Measurements from ENCODE around the gene RIPOR3.
"Not testable (repeated sequence)": the region's sequence is repeated elsewhere in the genome, so short reads cannot be mapped to it uniquely, and the experiment has no call there.

RIPOR3 gene

DNA sequence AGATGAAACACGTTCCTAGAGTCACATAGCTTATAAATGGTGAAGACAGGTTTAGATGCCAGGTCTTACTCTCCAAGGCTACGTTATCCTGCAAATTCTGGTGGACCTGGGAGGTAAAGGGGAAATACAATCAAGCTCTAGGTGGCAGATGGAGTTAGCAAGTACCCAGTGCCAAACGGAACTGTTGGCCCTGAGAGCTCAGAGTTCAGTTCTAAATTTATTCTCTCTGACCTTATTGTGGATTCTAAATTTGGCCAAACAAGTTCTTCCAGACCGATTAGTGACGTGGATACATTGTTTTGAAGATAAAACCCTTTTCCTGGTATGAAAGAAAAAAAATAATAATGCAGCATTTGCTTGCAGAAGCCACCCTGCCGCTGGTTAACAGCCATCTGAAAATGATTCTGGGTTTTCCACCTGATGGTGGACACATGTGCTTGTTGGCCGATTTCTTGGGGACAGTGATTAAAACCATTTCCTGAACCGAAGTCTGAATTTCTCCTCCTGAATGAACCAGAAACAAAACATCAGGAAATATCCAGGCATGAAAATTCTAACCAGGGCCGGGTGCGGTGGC is 32.5 kb downstream of the RIPOR3 start:
- no peak for DNase-seq (ENCODE audit: low read depth in 2 of 2)

DNA sequence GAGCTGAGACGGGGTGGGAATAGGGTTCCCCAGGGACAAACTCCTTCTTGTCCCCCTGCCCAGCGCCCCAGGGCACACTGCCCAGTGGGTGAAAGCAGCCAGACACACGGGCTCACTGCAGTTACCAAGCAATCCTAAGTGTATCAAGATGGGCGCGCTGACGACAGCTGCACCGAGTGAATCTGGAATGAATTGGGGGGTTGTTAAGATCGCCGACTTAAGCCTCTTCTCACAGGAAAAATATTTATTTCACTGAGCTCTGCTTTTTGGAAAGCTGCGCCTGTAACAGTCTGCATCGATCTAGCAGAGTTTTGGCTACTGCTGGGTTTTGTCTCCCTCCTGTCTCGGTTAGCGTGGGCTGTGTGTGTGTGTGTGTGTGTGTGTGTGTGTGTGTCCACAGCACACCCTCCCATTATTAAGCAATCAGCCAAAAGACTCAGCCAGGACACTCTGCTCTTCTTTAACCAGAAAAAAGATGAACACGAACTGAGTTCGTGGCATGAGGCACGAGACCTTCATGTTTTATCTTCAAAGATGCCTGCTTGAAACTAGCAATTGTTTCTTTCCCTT is 35.9 kb downstream of the RIPOR3 start:
- no peak for DNase-seq (ENCODE audit: low read depth in 2 of 2)

DNA sequence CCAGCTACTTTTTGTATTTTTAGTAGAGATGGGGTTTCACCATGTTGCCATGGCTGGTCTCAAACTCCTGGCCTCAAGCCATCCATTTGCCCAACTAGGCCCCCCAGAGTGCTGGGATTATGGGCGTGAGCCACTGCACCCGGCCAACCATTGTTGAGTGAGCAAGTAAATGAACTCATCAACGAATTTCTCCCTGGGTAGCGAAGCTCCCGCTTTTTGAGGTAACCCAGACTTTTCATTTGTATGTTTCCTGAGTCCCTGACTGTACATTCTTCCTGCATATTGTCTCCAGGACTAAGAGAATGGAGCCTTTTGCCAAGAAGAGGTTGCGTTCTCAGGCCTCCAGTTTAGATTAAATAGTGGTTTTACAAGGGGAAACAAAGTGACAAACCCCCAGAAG is 36.4 kb downstream of the RIPOR3 start:
- no peak for DNase-seq (ENCODE audit: low read depth in 2 of 2)

DNA sequence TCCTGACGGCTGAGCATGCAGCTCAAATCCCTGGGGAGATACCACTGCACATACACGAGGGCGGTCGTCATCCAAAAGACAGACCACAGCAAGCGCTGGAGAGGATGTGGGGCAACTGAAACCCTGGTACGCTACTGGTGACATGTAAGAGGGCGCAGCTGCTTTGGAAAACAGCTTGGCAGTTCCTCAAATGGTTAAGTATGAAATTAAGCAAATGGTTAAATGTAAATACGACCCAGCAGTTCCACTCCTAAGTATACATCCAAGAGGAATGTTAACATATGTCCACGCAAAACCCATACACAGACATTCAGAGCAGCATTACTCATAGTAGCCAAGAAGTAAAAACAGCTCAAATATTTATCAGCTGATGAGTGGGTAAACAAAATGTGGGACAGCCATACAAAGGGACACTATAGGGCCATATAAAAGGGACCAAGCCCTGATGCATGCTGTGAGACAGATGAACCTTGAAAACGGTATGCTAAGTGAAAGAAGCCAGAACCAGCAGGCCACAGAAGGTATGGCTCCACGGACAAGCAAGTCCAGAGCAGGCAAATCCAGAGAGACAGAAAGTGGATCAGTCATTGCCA is 38.5 kb downstream of the RIPOR3 start:
- DNase-seq (ENCODE audit: low read depth in 2 of 2), result no peak

DNA sequence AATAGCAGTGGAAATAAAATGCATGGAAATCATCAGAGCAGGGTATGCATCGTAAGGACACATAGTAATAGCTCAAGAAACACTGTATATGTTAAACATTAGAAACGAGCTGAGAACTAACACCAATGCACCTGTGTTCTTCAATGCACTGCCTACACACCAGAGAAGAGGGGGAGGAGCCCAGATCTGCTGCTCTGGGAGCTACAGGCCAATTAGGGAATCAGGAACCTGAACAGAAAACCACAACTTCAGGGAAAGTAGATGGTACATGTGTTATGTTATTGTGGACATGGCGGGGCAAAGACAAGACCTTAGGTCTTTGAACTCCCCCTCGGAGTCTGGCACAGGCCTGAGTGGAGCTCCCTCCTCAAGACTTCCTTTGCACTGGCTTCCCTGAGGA is 39.7 kb downstream of the RIPOR3 start:
- DNase-seq (ENCODE audit: low read depth in 2 of 2), result no peak

DNA sequence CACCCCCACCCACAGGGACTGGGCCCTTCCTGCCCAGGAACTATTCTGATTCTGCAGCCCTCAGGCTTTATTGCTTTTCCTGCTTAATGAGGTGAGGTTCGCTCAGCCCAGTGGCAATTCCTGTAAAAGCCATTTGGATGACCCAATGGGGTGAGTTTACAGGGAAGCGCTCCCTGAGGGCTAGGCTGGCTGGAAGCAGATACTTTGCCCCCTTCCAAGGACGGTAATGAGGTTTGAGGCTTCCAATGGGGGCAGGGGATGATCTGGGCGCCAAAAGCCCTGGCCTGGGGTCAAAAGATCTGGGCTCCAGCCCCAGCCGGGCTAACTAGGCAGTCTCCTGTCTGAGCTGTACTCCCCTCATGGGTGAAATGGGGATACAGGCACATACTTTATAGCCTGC is 41.8 kb downstream of the RIPOR3 start:
- DNase-seq (ENCODE audit: low read depth in 2 of 2), result no peak

DNA sequence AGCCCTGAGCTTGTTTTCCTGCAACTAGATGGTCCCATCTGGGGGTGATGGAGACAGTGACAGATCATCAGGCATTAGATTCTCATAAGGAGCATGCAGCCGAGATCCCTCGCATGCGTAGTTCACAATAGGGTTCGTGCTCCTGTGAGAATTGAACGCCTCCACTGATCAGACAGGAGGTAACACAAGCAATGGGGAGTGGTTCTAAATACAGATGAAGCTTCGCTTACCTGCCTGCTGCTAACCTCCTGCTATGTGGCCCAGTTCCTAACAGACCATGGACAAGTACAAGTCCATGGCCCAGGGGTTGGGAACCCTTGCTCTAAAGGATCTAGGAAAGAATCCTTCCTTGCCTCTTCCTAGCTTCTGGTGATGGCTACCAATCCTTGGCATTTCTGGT is 42.7 kb downstream of the RIPOR3 start:
- no peak for DNase-seq (ENCODE audit: low read depth in 2 of 2)

DNA sequence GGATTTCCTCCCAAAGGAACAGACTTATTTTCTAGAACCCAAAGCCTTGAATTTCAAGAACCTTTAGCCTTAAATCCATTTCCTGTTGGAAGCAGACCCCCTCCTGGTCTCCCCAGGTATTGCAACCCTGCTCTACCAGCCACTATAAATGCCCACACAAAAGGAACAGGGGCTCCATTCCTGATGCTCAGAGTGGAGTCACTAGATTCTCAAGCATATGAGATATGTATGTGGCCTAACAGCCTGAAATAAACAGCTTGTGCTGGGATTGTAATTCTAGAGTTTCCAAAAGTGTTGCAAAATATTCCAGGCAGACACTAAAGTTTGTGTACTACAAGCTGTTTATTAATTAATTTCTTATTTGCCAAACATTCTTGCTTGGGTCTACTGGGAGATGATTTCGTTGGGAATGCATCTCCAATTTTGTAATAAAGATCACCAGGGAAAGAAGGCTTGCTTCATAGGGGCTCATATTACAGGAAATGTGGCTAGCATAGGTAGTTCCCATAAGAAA is 44.8 kb downstream of the RIPOR3 start:
- no peak for DNase-seq (ENCODE audit: low read depth in 2 of 2)

DNA sequence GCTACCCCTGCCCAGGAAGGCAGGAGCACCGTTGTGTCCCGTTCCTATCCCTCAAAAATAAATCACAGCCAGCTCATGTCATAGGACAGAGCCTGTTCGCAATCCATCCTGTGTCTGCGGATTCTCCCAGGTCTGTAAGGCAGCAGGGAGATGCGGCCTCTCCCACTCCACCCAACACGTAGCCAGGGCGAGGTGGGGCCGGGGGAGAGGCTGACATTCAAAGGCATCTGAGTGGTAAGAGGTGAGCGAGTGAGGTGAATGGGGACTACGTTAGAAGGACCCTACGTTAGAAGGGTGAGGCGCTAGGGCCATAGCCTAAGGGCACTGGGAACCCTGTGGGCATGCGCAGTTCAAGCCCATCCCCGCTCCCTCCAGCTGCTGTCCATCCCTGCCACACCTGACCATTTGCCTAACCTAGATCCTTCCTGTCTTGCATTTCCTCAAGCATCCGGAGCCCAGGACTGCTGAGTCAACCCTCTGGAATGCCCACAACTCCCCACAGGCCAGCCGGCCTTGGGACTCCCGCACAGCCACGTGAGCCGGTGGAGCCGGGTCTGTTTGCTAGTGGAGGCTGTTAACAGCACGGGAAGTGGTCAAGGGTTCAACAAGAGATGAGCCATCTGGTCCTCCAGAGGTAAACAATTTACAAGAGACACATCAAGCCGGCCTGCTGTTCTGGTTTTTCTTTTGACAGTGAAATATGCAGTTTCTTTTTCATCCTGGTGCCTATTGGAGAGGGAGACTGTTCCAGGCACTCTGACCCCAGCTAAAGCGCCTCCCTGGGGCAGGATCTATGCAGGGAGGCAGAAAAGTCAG is 45.9 kb downstream of the RIPOR3 start:
- DNase-seq (ENCODE audit: low read depth in 2 of 2), result no peak

DNA sequence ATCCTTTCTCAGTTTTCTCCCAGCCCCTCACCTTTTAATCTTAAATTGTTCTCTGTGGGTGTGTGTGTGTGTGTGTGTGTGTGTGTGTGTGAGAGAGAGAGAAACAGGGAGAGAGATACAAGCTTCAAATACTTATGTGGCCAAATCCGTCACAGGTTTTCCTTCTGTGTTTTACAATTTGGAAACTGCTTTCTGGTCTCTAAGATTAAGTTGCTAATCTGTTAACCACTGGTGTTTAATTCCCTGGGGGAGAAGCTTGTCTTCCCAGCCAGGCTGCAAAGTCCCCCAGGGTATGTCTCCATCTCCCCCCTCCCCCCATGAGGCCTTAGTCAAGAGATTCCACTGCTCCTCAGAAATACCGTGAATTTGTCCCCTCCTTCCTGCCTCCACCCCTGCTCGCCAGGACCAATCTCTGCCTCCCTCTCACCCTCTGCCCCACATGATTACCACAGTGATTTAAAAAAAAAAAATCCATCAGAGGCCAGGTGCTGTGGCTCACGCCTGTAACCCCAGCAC is 49.0 kb downstream of the RIPOR3 start:
- DNase-seq (ENCODE audit: low read depth in 2 of 2), result no peak

DNA sequence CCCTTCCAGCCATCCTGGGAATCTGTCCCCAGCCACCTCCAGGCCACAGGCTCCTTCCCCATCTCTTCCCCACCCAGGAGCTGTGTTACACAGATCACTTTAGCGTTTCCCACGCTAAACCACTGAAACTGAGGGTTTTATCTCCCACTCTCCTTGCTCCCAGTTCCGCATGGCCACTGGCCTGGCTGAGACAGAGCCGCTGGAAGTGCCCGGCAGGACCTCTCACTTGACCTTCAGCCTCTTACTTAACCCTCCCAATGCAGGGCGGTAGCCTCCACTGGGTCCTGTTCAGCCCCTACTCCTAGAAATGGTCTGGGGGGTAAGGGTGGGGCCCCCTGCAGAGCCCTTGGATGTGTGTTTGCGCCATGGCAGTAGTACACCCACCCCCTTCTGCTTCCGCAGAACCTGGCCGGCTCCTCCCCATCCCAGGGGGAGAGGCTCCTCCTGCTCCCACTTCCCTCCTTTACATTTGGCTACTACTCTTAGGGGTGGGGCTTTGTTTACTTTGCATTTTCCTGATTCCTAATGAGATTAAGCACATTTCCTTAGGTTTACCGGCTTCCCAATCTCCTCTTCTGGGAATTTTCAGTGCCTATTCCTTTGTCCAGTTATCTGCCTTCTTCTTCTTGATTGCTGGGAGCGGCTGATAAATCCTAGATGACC is 49.6 kb downstream of the RIPOR3 start:
- not testable (repeated sequence) for DNase-seq (ENCODE audit: low read depth in 2 of 2)

DNA sequence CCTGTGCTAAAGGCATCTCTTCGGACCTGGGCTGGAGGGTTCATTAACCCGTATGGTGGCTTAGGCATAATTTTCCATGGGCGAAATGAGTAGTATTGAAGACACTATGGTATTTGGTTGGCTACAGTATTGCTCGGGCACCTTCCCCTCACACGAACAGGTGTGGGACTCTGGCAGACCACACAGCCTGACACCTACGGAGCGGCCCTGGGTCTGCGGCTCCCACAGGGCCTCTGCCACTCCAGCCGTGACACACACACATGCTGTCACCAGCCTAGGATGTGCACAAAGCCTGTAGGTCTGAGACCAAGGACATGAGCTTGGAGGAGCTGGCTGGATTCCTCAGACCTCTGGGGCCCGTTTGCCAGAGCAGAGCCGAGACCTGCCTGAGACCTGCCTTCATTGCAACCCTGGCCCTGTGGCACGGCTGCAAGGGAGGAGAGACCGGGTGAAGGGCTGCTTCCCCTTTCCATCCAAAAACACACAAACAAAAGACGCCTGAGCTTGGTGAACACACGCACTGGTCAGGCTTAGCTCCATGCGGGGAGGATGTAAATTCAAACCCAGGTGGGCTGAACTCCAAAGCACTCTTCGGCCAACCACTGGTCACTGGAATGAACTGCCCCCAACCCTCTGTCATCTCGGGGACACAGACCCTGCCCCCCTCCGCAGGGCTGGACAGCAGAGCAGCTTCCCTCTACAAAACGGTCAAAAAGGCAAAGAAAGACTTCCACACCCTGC is 51.2 kb downstream of the RIPOR3 start:
- not testable (repeated sequence) for DNase-seq (ENCODE audit: low read depth in 2 of 2)

DNA sequence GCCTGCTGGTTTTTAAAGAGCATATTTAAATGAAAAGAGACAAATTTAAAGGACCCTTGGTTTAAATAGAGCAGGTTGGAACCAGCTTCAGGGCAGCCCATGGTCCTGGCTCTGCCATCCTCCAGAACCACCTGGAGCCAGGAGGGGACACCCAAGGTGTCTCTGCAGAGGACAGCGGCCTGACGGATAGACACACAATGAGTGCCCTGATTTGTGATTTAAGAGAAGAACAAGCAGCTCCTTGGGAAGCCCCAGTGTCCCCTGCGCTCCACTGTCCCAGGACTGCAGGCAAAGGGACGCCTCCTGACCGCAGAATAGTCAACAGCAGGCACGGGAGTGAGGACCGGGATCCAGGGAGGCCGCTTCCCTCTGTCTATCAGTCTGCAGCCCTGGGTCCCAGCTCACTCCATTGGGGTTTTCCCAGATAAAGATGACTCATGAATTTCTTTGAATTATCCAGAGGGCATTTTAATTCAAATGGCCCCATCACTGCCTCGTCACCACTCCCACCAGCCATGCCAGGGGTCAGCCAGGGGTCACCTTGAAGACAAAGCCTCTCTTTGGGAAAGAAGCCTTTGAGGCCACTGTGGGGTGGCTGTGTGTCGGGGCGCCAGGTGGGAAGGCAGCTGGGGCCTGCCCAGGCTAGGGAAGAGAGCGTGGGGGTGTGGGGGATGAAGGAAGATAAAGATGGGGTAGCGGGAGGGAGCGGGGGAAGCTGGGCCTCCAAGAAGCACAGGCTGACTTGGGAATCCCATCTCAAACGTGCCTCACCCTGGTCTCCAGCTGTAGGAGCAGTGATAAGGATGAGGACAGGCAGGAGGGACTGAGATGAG is 53.1 kb downstream of the RIPOR3 start:
- DNase-seq (ENCODE audit: low read depth in 2 of 2), result not testable (repeated sequence)

DNA sequence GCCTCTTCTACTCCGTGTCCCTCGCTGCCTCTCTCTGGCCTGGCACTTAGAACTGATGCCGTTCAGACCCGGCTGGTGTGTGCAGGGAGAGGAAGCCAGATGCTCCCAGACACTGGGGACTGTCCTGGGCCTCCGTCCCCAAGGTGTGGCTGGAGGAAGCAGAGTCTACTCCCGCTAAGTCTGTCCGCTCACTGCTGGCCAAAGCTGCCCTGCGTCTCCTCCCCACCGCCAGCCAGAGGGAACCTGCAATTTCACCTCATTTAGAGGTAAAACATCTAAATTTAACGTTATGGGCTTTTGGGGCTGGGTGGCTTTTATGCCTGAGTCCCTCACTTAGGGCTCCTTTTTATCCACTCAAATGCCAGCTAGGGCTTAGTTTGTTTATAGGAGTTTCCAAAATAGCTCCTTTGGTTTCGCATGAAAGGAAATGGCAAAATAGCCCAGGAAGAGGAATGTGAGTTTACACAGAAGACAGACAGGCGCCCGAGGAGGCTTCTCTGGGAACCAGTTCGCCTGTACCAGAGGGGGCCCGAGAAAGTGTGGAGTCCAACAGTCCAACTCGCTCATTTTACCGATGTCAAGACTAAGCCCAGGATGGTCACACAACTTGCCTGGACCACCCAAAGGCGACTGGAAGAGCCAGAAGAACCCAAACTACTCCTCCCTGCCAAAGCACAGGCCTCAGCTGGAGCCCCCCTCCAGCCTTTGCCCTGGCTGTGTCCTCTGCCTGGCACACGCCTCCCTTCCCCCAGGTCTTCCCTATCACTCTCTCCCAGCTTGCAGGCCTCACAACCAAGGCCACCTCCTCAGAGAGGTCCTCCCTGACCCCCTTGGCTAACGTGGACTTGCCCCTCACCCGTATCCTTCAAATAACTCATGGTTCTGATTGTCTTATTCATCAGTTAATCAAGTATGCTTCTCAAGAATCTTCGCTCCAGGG is 54.5 kb downstream of the RIPOR3 start:
- no peak for DNase-seq (ENCODE audit: low read depth in 2 of 2)

DNA sequence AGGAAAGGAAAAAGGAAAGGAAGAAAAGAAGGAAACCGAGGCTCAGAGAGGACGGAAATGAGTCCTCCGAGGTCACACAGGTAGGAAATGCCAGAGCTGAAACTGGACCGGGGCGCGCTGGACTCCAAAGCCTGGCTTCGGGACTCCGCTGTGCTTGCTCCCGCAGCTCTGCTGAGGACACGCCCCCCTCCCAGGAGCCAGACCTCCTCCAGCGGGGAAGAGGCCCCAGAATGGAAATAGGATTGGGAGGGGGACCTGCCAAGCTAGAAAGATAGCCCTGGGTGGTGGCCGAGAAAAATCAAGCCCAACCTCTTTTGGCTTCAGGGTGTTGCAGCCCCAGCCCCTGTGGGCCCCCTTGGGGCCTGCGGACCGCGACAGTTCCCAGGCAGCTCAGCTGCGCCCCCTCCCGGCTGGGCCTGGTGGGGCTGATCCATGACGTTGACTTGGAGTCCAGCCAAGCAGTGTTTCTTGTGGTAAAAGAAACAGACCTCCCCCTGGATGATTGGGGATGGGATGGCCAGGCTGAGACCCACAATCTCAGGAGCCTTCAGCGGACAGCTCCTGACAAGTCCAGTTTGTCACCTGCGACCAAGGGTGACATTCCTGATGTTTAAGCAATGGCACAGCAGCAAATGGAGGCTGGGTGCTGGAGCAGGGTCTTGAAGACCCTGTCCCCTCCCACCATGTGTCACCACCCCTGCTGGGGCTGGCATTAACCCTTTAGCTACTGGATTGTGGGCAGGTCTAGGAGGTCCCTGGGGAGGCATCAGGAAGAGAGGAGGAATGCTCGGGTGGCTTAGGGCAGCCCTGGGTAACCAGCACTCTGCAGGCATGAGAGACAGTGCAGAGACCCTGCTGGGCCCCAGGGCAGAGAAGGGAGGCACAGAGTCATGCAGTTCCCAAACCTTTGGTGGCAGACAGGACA is 55.4 kb downstream of the RIPOR3 start:
- DNase-seq (ENCODE audit: low read depth in 2 of 2), result peak; percentile 34 to 53

DNA sequence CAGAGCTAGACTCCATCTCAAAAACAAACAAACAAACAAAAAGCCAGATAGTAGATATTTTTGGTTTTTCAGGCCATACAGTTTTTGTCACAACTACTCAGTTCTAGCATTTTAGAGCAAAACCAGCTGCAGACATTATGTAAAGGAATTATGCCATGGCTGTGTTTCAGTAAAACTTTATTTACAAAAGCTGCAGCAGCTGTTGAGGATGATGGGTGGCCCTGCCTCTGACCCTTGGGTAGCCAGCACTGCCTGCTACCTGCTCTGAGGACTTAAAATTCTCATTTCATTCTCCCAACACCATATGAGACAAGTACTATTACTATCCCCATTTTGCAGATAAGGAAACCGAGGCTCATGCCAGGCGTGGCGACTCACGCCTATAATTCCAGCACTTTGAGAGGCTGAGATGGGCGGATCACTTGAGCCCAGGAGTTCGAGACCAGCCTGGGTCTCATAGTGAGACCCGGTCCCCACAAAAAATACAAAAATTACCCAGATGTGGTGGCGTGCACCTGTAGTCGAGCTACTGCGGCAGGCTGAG is 56.3 kb downstream of the RIPOR3 start:
- DNase-seq (ENCODE audit: low read depth in 2 of 2), result no peak

DNA sequence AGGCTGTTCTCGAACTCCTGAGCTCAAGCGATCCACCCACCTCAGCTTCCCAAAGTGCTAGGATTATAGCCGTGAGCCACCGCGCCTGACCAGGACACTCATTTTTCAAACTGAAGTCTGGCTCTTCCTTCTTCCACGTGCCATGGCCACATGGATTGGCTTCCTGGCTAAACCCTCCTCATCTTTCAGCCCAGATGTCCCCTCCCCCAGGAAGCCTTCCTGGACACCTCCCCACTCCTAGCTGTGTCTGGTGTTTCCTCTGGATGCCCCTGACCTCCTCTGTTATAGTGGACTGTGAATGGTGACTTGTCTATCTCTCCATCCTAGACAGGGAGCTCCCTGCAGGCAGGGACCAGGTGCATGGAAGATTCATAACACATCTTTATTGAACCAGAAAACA is 57.2 kb downstream of the RIPOR3 start:
- no peak for DNase-seq (ENCODE audit: low read depth in 2 of 2)

DNA sequence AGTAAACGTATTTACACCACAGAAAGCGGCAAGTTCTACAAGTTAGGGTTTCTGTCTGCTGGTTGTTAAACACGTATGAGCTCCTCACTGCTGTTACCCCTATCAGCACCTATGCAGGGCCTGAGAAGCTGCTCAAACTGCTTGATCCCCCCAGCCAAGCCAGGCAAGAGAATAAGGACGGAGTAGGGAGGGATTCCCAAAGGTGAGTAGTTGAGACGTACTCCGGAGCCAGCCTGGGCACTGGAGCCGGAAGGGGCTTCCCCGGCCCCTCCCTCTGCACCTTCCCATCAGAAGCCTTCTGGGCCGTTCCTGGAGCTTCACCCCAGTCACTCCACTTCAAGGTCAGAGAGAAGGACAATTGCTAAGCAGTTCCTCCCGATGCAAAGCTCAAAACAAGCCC is 58.0 kb downstream of the RIPOR3 start:
- no peak for DNase-seq (ENCODE audit: low read depth in 2 of 2)
